ENCODE results near the gene RFTN1. TPM values are rescaled to one million over a fixed set of nuclear protein-coding genes. Genes with fewer than 3 reads are reported as not detected.
A peak's percentile ranks its signal among the peaks of the same experiment; 100 is the strongest.

RFTN1 gene
- total and polyA plus RNA-seq, 2 donors from 2014 or later, result 15.3 to 34.1 TPM

DNA sequence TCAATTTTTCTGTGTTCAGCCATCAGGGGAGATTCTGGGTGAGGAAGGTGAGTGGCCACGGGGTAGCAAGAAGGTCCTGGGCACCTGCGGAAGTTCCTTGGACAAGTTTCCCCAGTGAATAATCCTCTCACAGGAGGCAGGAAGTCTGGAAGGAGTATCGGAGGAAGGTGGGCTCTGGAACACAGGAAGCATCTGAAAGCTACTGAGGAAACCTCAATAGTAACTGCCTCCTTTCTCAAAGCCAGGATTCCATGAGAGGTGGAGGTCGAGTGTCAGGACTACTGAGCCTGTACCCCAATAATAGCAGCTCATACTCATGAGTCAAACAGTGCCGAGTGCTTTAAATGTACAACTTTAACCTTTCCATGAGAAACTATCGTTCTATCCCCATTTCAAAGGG is 137.6 kb downstream of the RFTN1 start:
- no peak for TF ChIP-seq CTCF (IDR thresholded peaks at IDR 0.05; ENCODE audit: borderline replicate concordance, extremely low read depth, insufficient read depth)
- H3K27ac ChIP-seq (ENCODE audit: low read depth in 2 of 2, low read length in 2 of 2), result no peak overlapping the region
- no peak overlapping the region for H3K4me3 ChIP-seq (ENCODE audit: low read length in 3 of 3)

GRCh38 chr3:16374935-16375245 is 138.6 kb downstream of the RFTN1 start:
- Histone ChIP-seq H3K9me3 (ENCODE audit: control insufficient read depth in 2 of 3, insufficient read depth in 1 of 3, low read length in 3 of 3) (no peaks in the 10 kb centered on the region), H3K27me3 (ENCODE audit: control insufficient read depth, insufficient read depth, low read length) (no peaks in the 10 kb centered on the region), H3K9ac (ENCODE audit: low read length in 3 of 3) (no peak overlapping the region), H3K4me3 (ENCODE audit: low read length in 3 of 3) (no peak overlapping the region), H3K36me3 (ENCODE audit: control insufficient read depth in 2 of 3, insufficient read depth in 3 of 3, low read length in 3 of 3) (no peaks in the 10 kb centered on the region), H3K4me1 (ENCODE audit: control insufficient read depth in 2 of 3, insufficient read depth in 2 of 3, low read depth in 1 of 3, low read length in 3 of 3) (peaks cover 0 to 18% (median 17%) of the 10 kb centered on the region in 3 donors), H3K27ac (ENCODE audit: low read depth in 2 of 2, low read length in 2 of 2) (peak overlapping the region in 1 of 2 donors; percentile 43)
- intact Hi-C loops (cut with DNase I), result no loop called here
- no peak for TF ChIP-seq CTCF (IDR thresholded peaks at IDR 0.05; ENCODE audit: borderline replicate concordance, extremely low read depth, insufficient read depth)
- FAIRE-seq, result no peak
- DNase-seq, result peak in 3 of 5 donors; percentile 44 to 64 (median 57)

More for the DNA sequence above, 137.6 kb downstream of the RFTN1 start:
- H3K4me1 ChIP-seq (ENCODE audit: control insufficient read depth in 2 of 3, insufficient read depth in 2 of 3, low read depth in 1 of 3, low read length in 3 of 3), result peaks cover 0 to 13% (median 13%) of the 10 kb centered on the region in 3 donors
- no peaks in the 10 kb centered on the region for H3K27me3 ChIP-seq (ENCODE audit: control insufficient read depth, insufficient read depth, low read length)
- intact Hi-C loops (cut with DNase I), result no loop called here
- no peaks in the 10 kb centered on the region for H3K36me3 ChIP-seq (ENCODE audit: control insufficient read depth in 2 of 3, insufficient read depth in 3 of 3, low read length in 3 of 3)
- no peak overlapping the region for H3K9ac ChIP-seq (ENCODE audit: low read length in 3 of 3)
- H3K9me3 ChIP-seq (ENCODE audit: control insufficient read depth in 2 of 3, insufficient read depth in 1 of 3, low read length in 3 of 3), result no peaks in the 10 kb centered on the region
- FAIRE-seq (no peak), DNase-seq (no peak)

DNA sequence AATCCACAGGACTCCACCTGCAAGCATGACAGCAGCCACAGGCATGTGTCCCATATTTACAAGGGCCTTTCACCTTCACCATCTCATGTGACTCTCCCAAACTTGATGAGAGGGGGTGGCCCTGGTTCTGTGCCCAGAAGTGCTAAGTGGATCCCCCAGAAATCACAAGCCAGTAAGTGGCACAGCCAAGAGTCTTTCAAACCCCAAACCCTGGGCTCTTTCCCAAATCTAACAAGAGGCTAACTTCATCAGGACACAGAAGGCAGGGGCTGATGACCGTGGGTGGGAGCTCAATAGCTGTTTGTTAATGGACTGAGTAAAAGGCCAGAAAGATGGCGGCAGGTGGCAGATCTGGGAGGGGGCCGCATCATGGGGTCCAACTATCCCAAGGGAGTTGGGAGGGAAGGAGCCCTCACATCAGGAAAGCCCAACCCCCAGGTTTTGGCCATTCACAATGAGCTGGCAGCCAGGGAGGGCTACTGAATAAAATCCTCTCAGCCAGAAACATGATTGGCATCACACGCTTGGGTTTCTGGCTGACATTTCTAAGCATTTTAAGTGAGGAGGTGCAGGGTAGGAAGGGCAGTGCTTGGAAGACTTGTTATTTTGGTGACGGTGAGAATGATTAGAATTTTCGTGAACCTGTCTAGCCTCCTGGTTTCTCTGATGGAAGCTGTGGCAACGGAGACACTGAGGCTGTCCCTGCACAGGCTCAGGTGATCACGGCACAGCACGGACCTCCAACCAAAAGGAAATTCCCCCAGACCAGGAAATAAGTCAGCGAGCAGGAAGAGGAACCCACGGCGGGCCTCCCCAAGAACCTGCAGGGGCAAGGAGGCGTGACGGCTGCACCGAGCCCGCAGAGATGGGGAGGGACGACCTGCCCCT is 139.2 kb downstream of the RFTN1 start:
- intact Hi-C loops (cut with DNase I), result no loop called here
- Histone ChIP-seq H3K27ac (ENCODE audit: low read depth in 2 of 2, low read length in 2 of 2) (no peak overlapping the region), H3K27me3 (ENCODE audit: control insufficient read depth, insufficient read depth, low read length) (no peaks in the 10 kb centered on the region), H3K9me3 (ENCODE audit: control insufficient read depth in 2 of 3, insufficient read depth in 1 of 3, low read length in 3 of 3) (no peaks in the 10 kb centered on the region), H3K9ac (ENCODE audit: low read length in 3 of 3) (no peak overlapping the region), H3K4me1 (ENCODE audit: control insufficient read depth in 2 of 3, insufficient read depth in 2 of 3, low read depth in 1 of 3, low read length in 3 of 3) (peaks cover 0 to 20% (median 18%) of the 10 kb centered on the region in 3 donors), H3K36me3 (ENCODE audit: control insufficient read depth in 2 of 3, insufficient read depth in 3 of 3, low read length in 3 of 3) (no peaks in the 10 kb centered on the region), H3K4me3 (ENCODE audit: low read length in 3 of 3) (no peak overlapping the region)
- no peak for FAIRE-seq
- no peak for TF ChIP-seq CTCF (IDR thresholded peaks at IDR 0.05; ENCODE audit: borderline replicate concordance, extremely low read depth, insufficient read depth)
- DNase-seq, result peak in 3 of 5 donors; percentile 46 to 77 (median 68)
